ENCODE results near the gene HOXA3. TPM values are rescaled to one million over a fixed set of nuclear protein-coding genes. Genes with fewer than 3 reads are reported as not detected.

HOXA3 gene
- polyA plus RNA-seq, 1 of the 3 experiments (the other 2 are of a cell fraction), result 0.15 TPM

- Histone ChIP-seq H2AFZ (ENCODE audit: low read depth) (no peak overlapping the region), H3K4me2 (no peak overlapping the region), H3K9ac (no peak overlapping the region), H3K9me2 (no peaks in the 10 kb centered on the region), H4K20me1 (ENCODE audit: insufficient read depth) (peaks cover 30% of the 10 kb centered on the region), H3K4me1 (ENCODE audit: control insufficient read depth in 1 of 2, insufficient read depth in 2 of 2, low read depth in 1 of 2, low read length in 1 of 2) (peaks cover 0 to 4% of the 10 kb centered on the region in 2 experiments; a peak in 1 of 4 replicates), H3K27me3 (ENCODE audit: insufficient read depth) (peaks cover 96% of the 10 kb centered on the region), H3K9me3 (no peaks in the 10 kb centered on the region), H3K4me3 (ENCODE audit: low read depth in 2 of 2, low read length in 1 of 2) (no peak overlapping the region), H3K27ac (ENCODE audit: low read depth in 2 of 2, low read length in 1 of 2) (no peak overlapping the region), H3K36me3 (replicated peaks in 1 of 2; ENCODE audit: control insufficient read depth in 1 of 2, insufficient read depth in 2 of 2, low read length in 1 of 2) (no peaks in the 10 kb centered on the region), H3F3A (replicated peaks; ENCODE audit: insufficient read depth) (peaks cover 13% of the 10 kb centered on the region), H3K79me2 (ENCODE audit: insufficient read depth) (no peaks in the 10 kb centered on the region)
- no peak for TF ChIP-seq CTCF (IDR thresholded peaks at IDR 0.05)
- TF ChIP-seq ELF1 (IDR thresholded peaks at IDR 0.05), result no peak
- no peak for TF ChIP-seq TAF1 (IDR thresholded peaks at IDR 0.05; ENCODE audit: borderline replicate concordance, low read depth, low read length)
- TF ChIP-seq MAX (IDR thresholded peaks at IDR 0.05; ENCODE audit: low read depth), result no peak
- no peak for TF ChIP-seq USF2 (IDR thresholded peaks at IDR 0.05; ENCODE audit: borderline replicate concordance, low read depth, low read length)
- TF ChIP-seq IRF3 (IDR thresholded peaks at IDR 0.05; ENCODE audit: low read depth, low read length), result no peak
- TF ChIP-seq EZH2phosphoT487 (IDR thresholded peaks at IDR 0.05; ENCODE audit: borderline replicate concordance, low read depth), result no peak
- no peak for TF ChIP-seq JUND (IDR thresholded peaks at IDR 0.05)
- no peak for TF ChIP-seq RCOR1 (IDR thresholded peaks at IDR 0.05; ENCODE audit: low read length)
- no peak for TF ChIP-seq TCF12 (IDR thresholded peaks at IDR 0.05)
- DNase-seq, result no peak
- CTCF ChIA-PET, result interaction anchor here (0.8 to 10.7 kb wide), 16 partner anchors 9 to 1339 kb away, joined by 3 to 84 read pairs (median 9); no protein-coding TSS in a partner anchor
- WGBS (ENCODE audit: low lambda C conversion rate), result 33% methylated on average over 15 of the region's 15 CpGs
- POLR2A ChIA-PET, result no interaction called here
Measured at GRCh38 chr7:27191161-27191731, 38.9 kb upstream of the HOXA3 start.

DNA sequence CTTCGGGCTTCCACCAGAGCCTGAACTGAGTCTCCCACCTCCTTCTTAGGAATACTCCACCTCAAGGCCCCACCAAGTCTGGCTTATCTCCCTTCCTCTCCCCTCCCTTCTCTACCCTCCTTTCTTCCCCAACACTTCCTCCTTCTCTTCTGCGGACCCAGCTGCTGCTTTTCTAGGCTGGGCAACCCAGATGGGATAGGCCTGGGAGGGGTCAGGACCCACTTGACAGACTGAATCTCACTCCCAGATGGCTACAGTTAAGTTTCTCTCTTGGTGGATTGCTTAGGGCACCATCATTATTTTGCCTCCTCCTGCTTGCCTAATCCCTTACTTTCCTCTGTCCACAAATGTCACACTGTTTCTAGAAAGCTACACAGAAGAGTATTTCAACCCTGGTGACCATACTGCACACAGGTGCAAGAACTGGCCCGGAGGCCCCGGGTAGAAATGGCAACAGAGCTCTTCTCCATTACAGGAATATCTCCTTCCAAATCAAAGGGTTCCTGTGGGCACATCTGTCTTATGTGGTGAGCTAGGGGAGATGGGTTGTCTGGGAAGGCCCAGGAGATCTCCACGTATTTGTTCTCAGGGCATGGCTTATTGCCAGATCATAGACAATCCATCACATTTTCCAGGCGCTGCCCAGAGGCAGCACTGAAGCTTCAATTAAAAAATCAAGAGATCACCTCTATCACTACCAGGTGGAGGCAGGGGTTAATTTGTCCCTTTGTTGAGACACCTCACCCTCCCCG is 37.8 kb upstream of the HOXA3 start:
- no peaks in the 10 kb centered on the region for H3K79me2 ChIP-seq (ENCODE audit: insufficient read depth)
- H3K27ac ChIP-seq (ENCODE audit: low read depth in 2 of 2, low read length in 1 of 2), result no peak overlapping the region
- no peak for DNase-seq
- no peak overlapping the region for H3K9ac ChIP-seq
- no peaks in the 10 kb centered on the region for H3K36me3 ChIP-seq (replicated peaks in 1 of 2; ENCODE audit: control insufficient read depth in 1 of 2, insufficient read depth in 2 of 2, low read length in 1 of 2)
- H3F3A ChIP-seq (replicated peaks; ENCODE audit: insufficient read depth), result peaks cover 11% of the 10 kb centered on the region
- H3K9me2 ChIP-seq, result no peaks in the 10 kb centered on the region
- whole genome bisulfite sequencing (ENCODE audit: low lambda C conversion rate), result 15% methylated on average over 7 of the region's 7 CpGs
- no peak overlapping the region for H3K4me2 ChIP-seq
- no peak overlapping the region for H2AFZ ChIP-seq (ENCODE audit: low read depth)
- ChIA-PET CTCF (interaction anchor here (0.6 to 10.7 kb wide), 15 partner anchors 8 to 1914 kb away, joined by 3 to 84 read pairs (median 8); partner anchors contain the start of gene HOXA13), POLR2A (no interaction called here)
- no peak overlapping the region for H3K4me3 ChIP-seq (ENCODE audit: low read depth in 2 of 2, low read length in 1 of 2)
- peaks cover 98% of the 10 kb centered on the region for H3K27me3 ChIP-seq (ENCODE audit: insufficient read depth)
- H4K20me1 ChIP-seq (ENCODE audit: insufficient read depth), result peaks cover 30% of the 10 kb centered on the region
- H3K9me3 ChIP-seq, result no peaks in the 10 kb centered on the region
- TF ChIP-seq, protein P1, sequence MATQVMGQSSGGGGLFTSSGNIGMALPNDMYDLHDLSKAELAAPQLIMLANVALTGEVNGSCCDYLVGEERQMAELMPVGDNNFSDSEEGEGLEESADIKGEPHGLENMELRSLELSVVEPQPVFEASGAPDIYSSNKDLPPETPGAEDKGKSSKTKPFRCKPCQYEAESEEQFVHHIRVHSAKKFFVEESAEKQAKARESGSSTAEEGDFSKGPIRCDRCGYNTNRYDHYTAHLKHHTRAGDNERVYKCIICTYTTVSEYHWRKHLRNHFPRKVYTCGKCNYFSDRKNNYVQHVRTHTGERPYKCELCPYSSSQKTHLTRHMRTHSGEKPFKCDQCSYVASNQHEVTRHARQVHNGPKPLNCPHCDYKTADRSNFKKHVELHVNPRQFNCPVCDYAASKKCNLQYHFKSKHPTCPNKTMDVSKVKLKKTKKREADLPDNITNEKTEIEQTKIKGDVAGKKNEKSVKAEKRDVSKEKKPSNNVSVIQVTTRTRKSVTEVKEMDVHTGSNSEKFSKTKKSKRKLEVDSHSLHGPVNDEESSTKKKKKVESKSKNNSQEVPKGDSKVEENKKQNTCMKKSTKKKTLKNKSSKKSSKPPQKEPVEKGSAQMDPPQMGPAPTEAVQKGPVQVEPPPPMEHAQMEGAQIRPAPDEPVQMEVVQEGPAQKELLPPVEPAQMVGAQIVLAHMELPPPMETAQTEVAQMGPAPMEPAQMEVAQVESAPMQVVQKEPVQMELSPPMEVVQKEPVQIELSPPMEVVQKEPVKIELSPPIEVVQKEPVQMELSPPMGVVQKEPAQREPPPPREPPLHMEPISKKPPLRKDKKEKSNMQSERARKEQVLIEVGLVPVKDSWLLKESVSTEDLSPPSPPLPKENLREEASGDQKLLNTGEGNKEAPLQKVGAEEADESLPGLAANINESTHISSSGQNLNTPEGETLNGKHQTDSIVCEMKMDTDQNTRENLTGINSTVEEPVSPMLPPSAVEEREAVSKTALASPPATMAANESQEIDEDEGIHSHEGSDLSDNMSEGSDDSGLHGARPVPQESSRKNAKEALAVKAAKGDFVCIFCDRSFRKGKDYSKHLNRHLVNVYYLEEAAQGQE (IDR thresholded peaks at IDR 0.05; ENCODE audit: low read depth, low read length), result no peak
- H3K4me1 ChIP-seq (ENCODE audit: control insufficient read depth in 1 of 2, insufficient read depth in 2 of 2, low read depth in 1 of 2, low read length in 1 of 2), result peaks cover 0 to 4% of the 10 kb centered on the region in 2 experiments; a peak in 1 of 4 replicates
